ENCODE results near the gene EIF4ENIF1. TPM values are rescaled to one million over a fixed set of nuclear protein-coding genes. Genes with fewer than 3 reads are reported as not detected.
"Not testable (repeated sequence)": the region's sequence is repeated elsewhere in the genome, so short reads cannot be mapped to it uniquely, and the experiment has no call there.

The EIF4ENIF1 gene
- total RNA-seq, 2 donors from 2014 or later: 10.6 to 20.6 TPM

GRCh38 chr22:31530823-31531195, 41.2 kb upstream of the EIF4ENIF1 start:
- DNase-seq (ENCODE audit: low spot score) (no peak), ATAC-seq (ENCODE audit: insufficient number of reproducible peaks, low FRiP score, low read depth) (no peak)
- H3K27ac ChIP-seq: peak overlapping the region; percentile 54 to 67
- no peak for TF ChIP-seq CTCF (IDR thresholded peaks at IDR 0.05)
- peak overlapping the region; percentile 13 for H3K4me3 ChIP-seq
- H3K27me3 ChIP-seq (replicated peaks; ENCODE audit: insufficient read depth): no peaks in the 10 kb centered on the region
- H3K4me1 ChIP-seq (ENCODE audit: control insufficient read depth in 1 of 2, low read depth in 2 of 2): peaks cover 3 to 14% of the 10 kb centered on the region in 2 donors
- no peaks in the 10 kb centered on the region for H3K36me3 ChIP-seq
- H3K9me3 ChIP-seq: no peaks in the 10 kb centered on the region

DNA sequence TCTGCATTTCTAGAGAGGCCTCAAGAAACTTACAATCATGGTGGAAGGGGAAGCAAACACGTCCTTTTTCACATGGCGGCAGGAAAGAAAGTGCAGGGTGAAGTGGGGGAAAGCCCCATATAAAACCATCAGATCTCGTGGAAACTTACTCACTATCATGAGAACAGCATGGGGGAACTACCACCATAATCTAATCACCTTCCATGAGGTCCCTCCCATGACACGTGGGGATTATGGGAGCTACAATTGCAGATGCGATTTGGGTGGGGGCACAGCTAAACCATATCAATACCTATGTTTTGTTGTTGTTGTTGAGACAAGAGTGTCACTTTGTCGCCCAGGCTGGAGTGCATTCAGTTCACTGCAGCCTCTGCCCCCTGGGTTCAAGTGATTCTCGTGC, 36.6 kb upstream of the EIF4ENIF1 start:
- ATAC-seq (ENCODE audit: insufficient number of reproducible peaks, low FRiP score, low read depth): no peak
- Histone ChIP-seq H3K36me3 (no peaks in the 10 kb centered on the region), H3K4me3 (no peak overlapping the region), H3K9me3 (no peaks in the 10 kb centered on the region), H3K27ac (no peak overlapping the region), H3K4me1 (ENCODE audit: control insufficient read depth in 1 of 2, low read depth in 2 of 2) (peaks cover 3 to 11% of the 10 kb centered on the region in 2 donors), H3K27me3 (replicated peaks; ENCODE audit: insufficient read depth) (no peaks in the 10 kb centered on the region)
- TF ChIP-seq CTCF (IDR thresholded peaks at IDR 0.05): no peak
- no peak for DNase-seq (ENCODE audit: low spot score)

DNA sequence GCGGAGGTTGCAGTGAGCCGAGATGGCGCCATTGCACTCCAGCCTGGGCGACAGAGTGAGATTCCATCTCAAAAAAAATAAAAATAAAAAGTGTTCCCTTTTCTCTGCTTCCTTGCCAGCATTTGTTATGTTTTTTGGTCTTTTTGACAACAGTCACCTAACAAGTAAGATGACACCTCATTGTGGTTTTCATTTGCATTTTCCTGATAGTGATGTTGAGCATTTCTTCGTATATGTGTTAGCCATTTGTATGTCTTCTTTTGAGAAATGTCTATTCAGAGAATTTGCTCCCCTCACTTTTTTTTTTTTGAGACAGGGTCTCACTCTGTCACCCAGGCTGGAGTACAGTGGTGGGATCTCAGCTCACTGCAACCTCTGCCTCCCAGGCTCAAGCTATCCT, 34.5 kb upstream of the EIF4ENIF1 start:
- DNase-seq (ENCODE audit: low spot score): not testable (repeated sequence)

GRCh38 chr22:31520051-31520450, 30.4 kb upstream of the EIF4ENIF1 start:
- DNase-seq (ENCODE audit: low spot score) (no peak), ATAC-seq (ENCODE audit: insufficient number of reproducible peaks, low FRiP score, low read depth) (no peak)
- Histone ChIP-seq H3K27me3 (replicated peaks; ENCODE audit: insufficient read depth) (no peaks in the 10 kb centered on the region), H3K4me3 (no peak overlapping the region), H3K9me3 (no peaks in the 10 kb centered on the region), H3K36me3 (no peaks in the 10 kb centered on the region), H3K4me1 (ENCODE audit: control insufficient read depth in 1 of 2, low read depth in 2 of 2) (no peaks in the 10 kb centered on the region), H3K27ac (no peak overlapping the region)
- no peak for TF ChIP-seq CTCF (IDR thresholded peaks at IDR 0.05)

More for the DNA sequence above, 34.5 kb upstream of the EIF4ENIF1 start:
- not testable (repeated sequence) for H3K9me3 ChIP-seq; H3K27me3 ChIP-seq (replicated peaks; ENCODE audit: insufficient read depth); H3K4me1 ChIP-seq (ENCODE audit: control insufficient read depth in 1 of 2, low read depth in 2 of 2); ATAC-seq (ENCODE audit: insufficient number of reproducible peaks, low FRiP score, low read depth); H3K27ac ChIP-seq; H3K36me3 ChIP-seq; H3K4me3 ChIP-seq

GRCh38 chr22:31509061-31509762, 19.6 kb upstream of the EIF4ENIF1 start:
- Histone ChIP-seq H3K9me3 (no peaks in the 10 kb centered on the region), H3K4me1 (ENCODE audit: control insufficient read depth in 1 of 2, low read depth in 2 of 2) (no peaks in the 10 kb centered on the region), H3K36me3 (no peaks in the 10 kb centered on the region), H3K27ac (no peak overlapping the region), H3K4me3 (no peak overlapping the region), H3K27me3 (replicated peaks; ENCODE audit: insufficient read depth) (no peaks in the 10 kb centered on the region)
- DNase-seq (ENCODE audit: low spot score) (no peak), ATAC-seq (ENCODE audit: insufficient number of reproducible peaks, low FRiP score, low read depth) (no peak)
- no peak for TF ChIP-seq CTCF (IDR thresholded peaks at IDR 0.05)

- DNase-seq (ENCODE audit: low spot score) (no peak), ATAC-seq (ENCODE audit: insufficient number of reproducible peaks, low FRiP score, low read depth) (no peak)
- no peaks in the 10 kb centered on the region for H3K36me3 ChIP-seq
- H3K27me3 ChIP-seq (replicated peaks; ENCODE audit: insufficient read depth): no peaks in the 10 kb centered on the region
- H3K9me3 ChIP-seq: no peaks in the 10 kb centered on the region
- no peaks in the 10 kb centered on the region for H3K4me1 ChIP-seq (ENCODE audit: control insufficient read depth in 1 of 2, low read depth in 2 of 2)
- no peak overlapping the region for H3K27ac ChIP-seq
- TF ChIP-seq CTCF (IDR thresholded peaks at IDR 0.05): no peak
- no peak overlapping the region for H3K4me3 ChIP-seq
Observed at GRCh38 chr22:31508536-31508935, 18.9 kb upstream of the EIF4ENIF1 start.

- not testable (repeated sequence) for H3K4me3 ChIP-seq; H3K27ac ChIP-seq; H3K4me1 ChIP-seq (ENCODE audit: control insufficient read depth in 1 of 2, low read depth in 2 of 2); H3K36me3 ChIP-seq; DNase-seq (ENCODE audit: low spot score); H3K27me3 ChIP-seq (replicated peaks; ENCODE audit: insufficient read depth); H3K9me3 ChIP-seq; ATAC-seq (ENCODE audit: insufficient number of reproducible peaks, low FRiP score, low read depth)
Observed at GRCh38 chr22:31507517-31507916, 17.9 kb upstream of the EIF4ENIF1 start.
